ENCODE measurements around the gene ANXA9.

Gene ANXA9

DNA sequence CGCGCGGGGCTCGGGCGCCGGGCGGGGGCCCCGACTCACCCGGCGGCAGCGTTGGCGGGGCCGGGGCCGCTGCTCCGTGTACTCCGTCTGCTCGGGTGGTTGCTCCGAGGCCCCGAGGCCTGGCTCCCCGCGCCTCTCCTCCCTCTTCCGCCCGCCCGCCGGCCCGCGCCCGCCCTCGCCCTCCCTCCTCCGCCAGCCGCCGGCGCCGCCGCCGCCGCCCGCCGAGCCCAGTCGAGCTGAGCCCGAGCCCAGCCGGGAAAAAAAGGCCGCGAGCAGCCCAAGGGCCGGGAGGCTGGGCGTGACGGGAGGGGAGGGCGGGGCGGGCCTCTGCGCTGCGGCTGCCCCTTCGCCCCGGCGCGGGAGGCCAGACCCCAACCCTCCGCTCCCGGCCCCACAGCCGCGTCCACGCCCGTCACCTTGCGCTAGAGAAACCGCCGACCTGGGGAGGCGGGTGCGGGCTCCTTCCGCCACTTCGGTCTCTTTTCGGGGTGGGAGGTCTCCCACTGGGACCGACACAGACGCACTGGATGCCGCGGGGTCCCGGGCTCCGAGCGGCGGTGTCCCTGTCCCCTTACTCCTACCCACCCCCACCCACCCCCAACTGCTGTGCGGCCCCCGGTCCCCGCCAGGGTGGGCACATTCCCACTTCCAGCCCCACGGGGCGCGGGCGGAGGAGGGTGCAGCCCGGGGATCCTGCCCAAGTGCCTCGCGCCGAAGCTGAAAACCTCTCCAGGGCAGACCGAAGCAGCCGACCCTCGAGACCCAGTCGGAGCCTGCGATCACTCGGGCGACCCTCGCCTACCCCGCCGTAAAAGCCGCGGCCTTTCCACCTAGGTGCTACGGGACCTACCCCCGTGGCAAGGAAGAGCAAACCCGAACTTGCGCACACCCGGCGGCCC is 7.3 kb upstream of the ANXA9 start, which contains the start of gene CERS2:
TSS of gene CERS2 (minus strand) at position 256 of the 899 bp plus-strand sequence. CDS start 5,745 bp downstream, outside the sequence.
- in situ Hi-C loops (cut with MboI; ENCODE audit: low sequenced_read_pairs): no loop called here

- in situ Hi-C loops (cut with MboI; ENCODE audit: low sequenced_read_pairs): no loop called here
Observed at GRCh38 chr1:150976401-150976821, 5.7 kb upstream of the ANXA9 start.

- in situ Hi-C loops (cut with MboI; ENCODE audit: low sequenced_read_pairs): no loop called here
Observed at GRCh38 chr1:150976879-150977694, 5.0 kb upstream of the ANXA9 start.

DNA sequence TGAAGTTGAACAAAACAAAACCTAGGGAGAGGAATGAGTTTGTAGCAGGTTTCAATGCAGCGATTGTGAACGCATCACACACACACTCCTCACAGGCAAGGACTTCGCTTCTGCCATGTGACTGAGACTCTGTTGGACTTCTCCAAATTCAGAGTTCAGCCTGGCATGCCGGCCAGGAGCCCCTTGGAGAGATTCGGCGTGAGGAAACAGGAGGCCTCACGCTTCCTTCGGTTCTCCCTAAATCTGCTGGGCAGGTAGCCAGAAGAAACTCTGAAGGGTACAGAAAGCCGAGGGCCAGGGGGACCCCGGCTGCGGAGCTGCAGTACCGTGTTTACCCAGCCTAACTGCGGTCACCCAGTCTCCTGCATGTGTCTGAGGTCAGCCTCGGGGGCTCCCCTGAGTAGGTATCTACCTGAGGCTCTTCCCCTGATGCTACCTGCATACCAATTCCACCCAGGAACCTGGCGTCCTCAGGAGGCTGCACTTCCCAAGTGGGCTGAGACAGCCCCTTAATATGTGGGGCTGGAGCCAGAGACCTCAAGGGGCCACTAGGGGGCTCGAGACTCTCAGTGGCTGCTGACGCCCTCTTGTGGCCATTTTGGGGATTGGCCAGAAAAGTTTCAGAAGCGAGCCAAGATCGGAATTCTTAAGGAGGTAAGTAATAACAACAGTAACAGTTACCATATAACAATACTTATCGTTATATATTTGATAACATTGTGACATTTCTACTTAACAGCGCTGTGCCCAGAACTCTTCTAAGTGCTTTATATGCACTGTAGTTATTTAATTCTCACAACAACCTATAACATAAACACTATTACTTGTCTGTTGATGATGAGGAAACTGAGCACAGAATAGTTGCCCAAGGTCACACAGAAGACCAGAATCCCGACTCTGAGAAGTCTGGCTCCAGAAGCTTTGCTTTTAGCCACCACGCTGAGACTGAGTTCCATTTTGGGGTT is 2.7 kb upstream of the ANXA9 start:
- in situ Hi-C loops (cut with MboI; ENCODE audit: low sequenced_read_pairs): no loop called here

DNA sequence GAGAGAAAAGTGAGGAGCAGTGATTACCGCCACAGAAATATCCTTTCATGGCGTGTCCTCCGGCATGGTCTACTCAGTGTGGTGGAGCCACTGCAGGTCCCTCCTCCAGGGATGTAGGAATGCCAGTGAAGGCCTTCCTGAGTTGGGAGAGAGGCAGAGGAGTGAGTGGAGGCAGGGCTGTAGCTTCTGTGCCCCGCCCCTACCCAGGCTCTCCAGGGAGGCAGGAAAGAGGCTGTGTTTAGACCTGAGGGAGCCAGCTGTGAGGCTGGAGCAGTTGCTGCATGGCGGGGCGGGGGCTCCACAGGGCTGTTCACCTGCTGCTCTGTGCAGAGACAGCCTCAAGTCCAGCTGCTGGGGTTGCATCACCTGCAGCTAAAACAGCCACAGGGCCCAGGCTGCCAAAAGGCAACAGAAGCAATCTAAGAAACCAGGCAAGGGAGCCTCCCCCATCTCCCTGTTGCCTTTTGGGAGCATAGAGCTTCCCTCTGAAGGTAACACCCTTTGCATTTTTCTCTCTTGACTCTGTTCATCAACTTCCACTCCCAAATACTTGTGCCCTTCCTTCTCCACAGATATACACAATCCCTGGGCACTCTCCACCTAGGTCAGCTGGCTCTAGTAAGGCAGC is 801 bp upstream of the ANXA9 start:
- in situ Hi-C loops (cut with MboI; ENCODE audit: low sequenced_read_pairs): no loop called here

GRCh38 chr1:150985179-150985825 is 3.2 kb downstream of the ANXA9 start:
- in situ Hi-C loops (cut with MboI; ENCODE audit: low sequenced_read_pairs): no loop called here

DNA sequence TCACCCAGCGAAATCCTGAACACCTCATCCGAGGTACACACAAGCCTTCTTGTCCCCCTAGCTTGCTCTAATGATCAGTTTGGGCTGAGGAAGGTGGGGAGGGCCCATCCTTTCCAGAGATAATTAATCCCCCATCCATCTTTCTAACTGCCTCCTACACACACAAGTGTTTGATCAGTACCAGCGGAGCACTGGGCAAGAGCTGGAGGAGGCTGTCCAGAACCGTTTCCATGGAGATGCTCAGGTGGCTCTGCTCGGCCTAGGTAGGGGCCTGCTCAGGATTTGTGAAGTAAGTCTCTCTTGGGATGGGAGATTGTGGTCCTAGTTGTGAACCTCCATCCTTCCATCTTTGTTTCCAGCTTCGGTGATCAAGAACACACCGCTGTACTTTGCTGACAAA is 5.8 kb downstream of the ANXA9 start:
- in situ Hi-C loops (cut with MboI; ENCODE audit: low sequenced_read_pairs): no loop called here

GRCh38 chr1:150992626-150993025 is 10.5 kb downstream of the ANXA9 start:
- in situ Hi-C loops (cut with MboI; ENCODE audit: low sequenced_read_pairs): no loop called here

DNA sequence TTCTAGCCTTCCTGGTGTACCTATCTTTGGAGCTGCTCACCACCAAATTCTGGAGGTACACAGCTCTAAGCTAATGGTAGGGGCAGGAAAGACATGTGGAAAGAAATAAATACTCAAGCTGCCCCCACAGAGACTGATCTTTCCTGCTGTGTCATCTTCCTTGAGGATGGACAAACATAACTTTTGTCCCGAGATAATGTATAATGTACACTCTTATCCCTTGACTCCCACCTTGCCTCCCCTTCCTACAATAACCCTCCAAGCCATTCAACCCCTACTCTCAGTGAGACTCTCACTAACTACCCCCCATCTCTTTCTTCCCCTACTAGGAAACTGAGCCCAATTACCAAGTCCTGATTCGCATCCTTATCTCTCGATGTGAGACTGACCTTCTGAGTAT is 12.2 kb downstream of the ANXA9 start:
- in situ Hi-C loops (cut with MboI; ENCODE audit: low sequenced_read_pairs): no loop called here

GRCh38 chr1:150995460-150995859 is 13.4 kb downstream of the ANXA9 start:
- in situ Hi-C loops (cut with MboI; ENCODE audit: low sequenced_read_pairs): no loop called here

- in situ Hi-C loops (cut with MboI; ENCODE audit: low sequenced_read_pairs): no loop called here
Observed at GRCh38 chr1:150995896-150996295, 13.8 kb downstream of the ANXA9 start.

- in situ Hi-C loops (cut with MboI; ENCODE audit: low sequenced_read_pairs): no loop called here
Observed at GRCh38 chr1:150997126-150997872, 15.2 kb downstream of the ANXA9 start.

GRCh38 chr1:150997949-150998348 is 15.9 kb downstream of the ANXA9 start:
- in situ Hi-C loops (cut with MboI; ENCODE audit: low sequenced_read_pairs): no loop called here

- in situ Hi-C loops (cut with MboI; ENCODE audit: low sequenced_read_pairs): no loop called here
Observed at GRCh38 chr1:150999051-150999674, 17.1 kb downstream of the ANXA9 start.

DNA sequence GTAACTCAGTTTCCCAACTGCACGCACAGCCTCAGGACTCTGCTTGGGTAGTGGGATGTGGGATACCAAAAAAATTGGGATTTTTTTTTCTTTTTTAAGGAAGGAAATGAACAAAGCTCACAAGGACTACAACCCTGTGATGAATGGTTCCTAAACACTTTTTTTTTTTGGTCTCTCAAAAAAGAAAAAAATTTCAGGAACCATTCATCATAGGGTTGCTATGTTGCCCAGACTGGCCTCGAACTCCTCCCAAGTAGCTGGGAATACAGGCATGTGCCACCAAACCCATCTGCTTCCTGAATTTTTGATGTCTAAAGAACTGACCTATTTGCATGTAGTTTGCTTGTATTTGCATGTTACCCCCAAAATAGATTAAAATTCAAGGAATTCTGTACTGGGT is 17.8 kb downstream of the ANXA9 start:
- in situ Hi-C loops (cut with MboI; ENCODE audit: low sequenced_read_pairs): loop anchor here (10.0 kb wide), 1 partner anchor 745 kb away; the partner anchor contains the start of gene CA14

DNA sequence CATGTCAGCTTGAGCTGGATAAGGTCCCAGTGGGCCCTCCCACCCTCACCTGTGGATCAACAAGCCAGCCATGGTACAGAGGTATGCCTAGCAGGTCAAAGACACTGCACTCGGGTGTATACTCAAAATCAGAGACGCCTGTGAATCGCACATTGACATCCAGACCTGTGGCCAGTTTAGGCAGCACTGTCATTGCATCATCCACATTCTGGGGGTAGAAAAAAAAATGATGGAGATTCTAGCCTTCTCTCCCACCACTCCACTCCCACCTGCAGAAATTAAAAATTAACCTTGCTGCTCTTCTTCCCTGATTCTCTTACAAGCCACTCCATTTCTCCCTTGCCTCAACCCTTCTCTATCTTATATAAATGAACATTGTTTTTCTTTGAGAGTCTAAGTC is 18.3 kb downstream of the ANXA9 start:
- in situ Hi-C loops (cut with MboI; ENCODE audit: low sequenced_read_pairs): loop anchor here (10.0 kb wide), 1 partner anchor 746 kb away; the partner anchor contains the start of gene CA14

DNA sequence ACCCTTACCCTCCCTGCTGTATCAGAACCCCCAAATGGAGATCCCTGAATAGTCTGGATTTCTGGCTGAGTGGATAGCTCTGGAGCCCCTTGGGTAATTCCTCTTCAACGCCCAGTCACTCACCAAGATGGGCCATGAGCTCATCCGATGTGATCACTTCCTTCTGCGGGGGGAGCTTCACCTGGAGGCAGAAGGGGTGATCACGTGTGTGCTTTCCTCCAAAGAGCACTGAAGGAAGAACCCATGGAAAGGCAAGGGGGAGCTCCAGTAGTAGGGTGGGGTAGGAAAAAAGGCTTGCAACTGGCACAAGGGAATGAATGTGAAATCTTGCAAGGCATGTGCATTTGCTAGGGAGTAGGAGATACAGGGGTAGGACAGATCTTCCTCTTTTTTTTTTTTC is 19.5 kb downstream of the ANXA9 start:
- in situ Hi-C loops (cut with MboI; ENCODE audit: low sequenced_read_pairs): loop anchor here (10.0 kb wide), 1 partner anchor 747 kb away; the partner anchor contains the start of gene CA14

DNA sequence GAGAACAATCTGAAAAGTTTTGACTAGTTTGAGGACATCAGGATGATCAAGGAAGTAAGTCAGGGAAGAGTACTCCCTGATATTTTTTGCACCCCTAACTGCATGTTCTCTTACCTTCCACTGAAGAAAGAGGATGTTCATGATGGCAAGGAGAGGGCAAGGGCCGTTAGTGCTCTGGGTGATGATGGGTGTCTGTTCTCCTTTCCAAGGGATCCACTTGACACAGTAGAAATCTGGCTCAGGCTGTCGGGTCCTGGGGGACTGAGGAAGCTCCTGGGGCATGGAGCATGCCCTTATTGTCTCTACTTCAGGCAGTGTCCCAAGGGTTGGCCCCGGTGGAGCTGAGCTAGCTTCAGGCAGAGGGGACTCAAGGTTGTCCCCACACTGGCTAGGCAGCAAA is 20.0 kb downstream of the ANXA9 start:
- in situ Hi-C loops (cut with MboI; ENCODE audit: low sequenced_read_pairs): loop anchor here (10.0 kb wide), 1 partner anchor 747 kb away; the partner anchor contains the start of gene CA14

Data from HL-60/S4 (cell line).